GM18519 (cell line): ENCODE results near the gene ENPP5.
A peak's percentile ranks its signal among the peaks of the same experiment; 100 is the strongest.

Source experiments
- ATAC-seq: cut with Tn5 transposase; IDR thresholded peaks from one replicate; pipeline ENCODE4 v1.9.1; 2021; ENCODE audit warnings: mild to moderate bottlenecking, moderate library complexity; ENCODE audit not compliant: unreplicated experiment, low FRiP score

The ENPP5 gene

GRCh38 chr6:46170357-46171289 is at the start of gene ENPP5:
Gene ENPP5, minus strand, starts transcription at chr6:46170980. Its CDS starts 2,718 bp downstream, at chr6:46168262.
- peak; percentile 88 for ATAC-seq

- no peak for ATAC-seq
These were observed 48.9 kb upstream of the ENPP5 start for GRCh38 chr6:46219661-46220060.

GRCh38 chr6:46218457-46218856 is 47.7 kb upstream of the ENPP5 start:
- no peak for ATAC-seq

- ATAC-seq: peak; percentile 50
These were observed 46.9 kb upstream of the ENPP5 start for GRCh38 chr6:46217671-46218131.

- ATAC-seq: no peak
These were observed 46.1 kb upstream of the ENPP5 start for GRCh38 chr6:46216879-46217278.

GRCh38 chr6:46215777-46216176 is 45.0 kb upstream of the ENPP5 start:
- ATAC-seq: no peak

- no peak for ATAC-seq
These were observed 44.4 kb upstream of the ENPP5 start for GRCh38 chr6:46215213-46215612.

- no peak for ATAC-seq
These were observed 41.1 kb upstream of the ENPP5 start for GRCh38 chr6:46211917-46212316.

GRCh38 chr6:46210294-46210693 is 39.5 kb upstream of the ENPP5 start:
- no peak for ATAC-seq

GRCh38 chr6:46208303-46208702 is 37.5 kb upstream of the ENPP5 start:
- ATAC-seq: no peak

GRCh38 chr6:46207174-46207573 is 36.4 kb upstream of the ENPP5 start:
- ATAC-seq: no peak

GRCh38 chr6:46204880-46205650 is 34.3 kb upstream of the ENPP5 start:
- ATAC-seq: no peak

GRCh38 chr6:46203391-46204177 is 32.8 kb upstream of the ENPP5 start:
- no peak for ATAC-seq

- ATAC-seq: no peak
These were observed 30.9 kb upstream of the ENPP5 start for GRCh38 chr6:46201702-46202101.

GRCh38 chr6:46199387-46199786 is 28.6 kb upstream of the ENPP5 start:
- ATAC-seq: no peak

- ATAC-seq: no peak
These were observed 21.2 kb upstream of the ENPP5 start for GRCh38 chr6:46191961-46192360.

GRCh38 chr6:46190889-46191288 is 20.1 kb upstream of the ENPP5 start:
- no peak for ATAC-seq

- no peak for ATAC-seq
These were observed 18.9 kb upstream of the ENPP5 start for GRCh38 chr6:46189726-46190125.

- ATAC-seq: no peak
These were observed 15.8 kb upstream of the ENPP5 start for GRCh38 chr6:46186583-46186982.

GRCh38 chr6:46184114-46184513 is 13.3 kb upstream of the ENPP5 start:
- no peak for ATAC-seq

GRCh38 chr6:46175976-46176375 is 5.2 kb upstream of the ENPP5 start:
- no peak for ATAC-seq
